GM12801 (cell line): ENCODE data around the gene IFT122.

ENCODE experiments used
- TF ChIP-seq, protein P1 (sequence below): IDR thresholded peaks from one replicate; pipeline ENCODE4 v1.5.1; 2011; ENCODE audit warnings: control low read depth; ENCODE audit not compliant: insufficient read length; ENCODE audit errors: extremely low read depth

The IFT122 gene

DNA sequence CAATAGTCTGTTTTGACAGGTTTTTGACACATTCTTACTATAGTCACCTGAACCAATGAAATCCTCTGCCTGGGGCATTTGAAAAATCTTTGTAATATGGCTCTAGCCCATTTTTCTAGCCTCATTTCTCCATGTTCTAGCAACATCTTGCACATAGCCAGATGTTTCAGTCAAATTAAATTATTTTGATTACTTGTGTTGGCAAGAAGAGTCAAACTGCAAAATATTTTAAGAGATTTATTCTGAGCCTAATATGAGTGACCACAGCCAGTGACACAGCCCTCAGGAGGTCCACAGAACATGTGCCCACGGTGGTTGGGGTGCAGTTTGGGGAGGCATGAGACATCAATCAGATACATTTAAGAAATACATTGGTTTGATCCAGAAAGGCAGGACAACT is 6.9 kb downstream of the IFT122 start:
- TF ChIP-seq, protein P1, sequence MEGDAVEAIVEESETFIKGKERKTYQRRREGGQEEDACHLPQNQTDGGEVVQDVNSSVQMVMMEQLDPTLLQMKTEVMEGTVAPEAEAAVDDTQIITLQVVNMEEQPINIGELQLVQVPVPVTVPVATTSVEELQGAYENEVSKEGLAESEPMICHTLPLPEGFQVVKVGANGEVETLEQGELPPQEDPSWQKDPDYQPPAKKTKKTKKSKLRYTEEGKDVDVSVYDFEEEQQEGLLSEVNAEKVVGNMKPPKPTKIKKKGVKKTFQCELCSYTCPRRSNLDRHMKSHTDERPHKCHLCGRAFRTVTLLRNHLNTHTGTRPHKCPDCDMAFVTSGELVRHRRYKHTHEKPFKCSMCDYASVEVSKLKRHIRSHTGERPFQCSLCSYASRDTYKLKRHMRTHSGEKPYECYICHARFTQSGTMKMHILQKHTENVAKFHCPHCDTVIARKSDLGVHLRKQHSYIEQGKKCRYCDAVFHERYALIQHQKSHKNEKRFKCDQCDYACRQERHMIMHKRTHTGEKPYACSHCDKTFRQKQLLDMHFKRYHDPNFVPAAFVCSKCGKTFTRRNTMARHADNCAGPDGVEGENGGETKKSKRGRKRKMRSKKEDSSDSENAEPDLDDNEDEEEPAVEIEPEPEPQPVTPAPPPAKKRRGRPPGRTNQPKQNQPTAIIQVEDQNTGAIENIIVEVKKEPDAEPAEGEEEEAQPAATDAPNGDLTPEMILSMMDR = no peak

DNA sequence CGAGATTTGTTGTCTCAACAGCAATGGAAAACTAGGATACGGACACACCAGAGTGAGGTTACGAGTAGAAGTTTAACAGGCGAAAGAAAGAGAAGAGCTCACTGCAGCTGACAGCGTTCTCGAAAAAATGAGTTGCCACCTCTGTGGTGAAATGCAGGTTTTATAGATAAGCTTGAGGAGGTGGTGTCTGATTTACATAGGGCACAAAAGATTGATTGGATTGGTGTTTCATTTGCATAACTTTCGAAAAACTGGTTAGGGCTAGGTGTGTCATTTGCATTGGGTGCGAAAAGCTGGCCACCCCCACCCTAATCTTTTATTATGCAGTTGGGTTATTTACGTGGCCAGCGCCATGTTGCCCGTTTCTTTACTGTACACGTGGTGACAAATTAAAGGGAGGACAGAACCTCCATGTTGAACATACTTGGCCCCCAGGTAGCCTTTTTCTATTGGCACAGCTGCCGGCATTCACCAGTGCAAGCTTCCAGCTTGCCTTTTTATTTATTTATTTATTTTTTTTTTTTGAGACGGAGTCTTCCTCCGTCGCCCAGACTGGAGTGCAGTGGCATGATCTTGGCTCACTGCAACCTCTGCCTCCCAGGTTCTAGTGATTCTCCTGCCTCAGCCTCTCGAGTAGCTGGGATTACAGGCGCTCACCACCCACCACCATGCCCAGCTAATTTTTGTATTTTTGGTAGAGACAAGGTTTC is 8.3 kb downstream of the IFT122 start:
- TF ChIP-seq, protein P1 = no peak

DNA sequence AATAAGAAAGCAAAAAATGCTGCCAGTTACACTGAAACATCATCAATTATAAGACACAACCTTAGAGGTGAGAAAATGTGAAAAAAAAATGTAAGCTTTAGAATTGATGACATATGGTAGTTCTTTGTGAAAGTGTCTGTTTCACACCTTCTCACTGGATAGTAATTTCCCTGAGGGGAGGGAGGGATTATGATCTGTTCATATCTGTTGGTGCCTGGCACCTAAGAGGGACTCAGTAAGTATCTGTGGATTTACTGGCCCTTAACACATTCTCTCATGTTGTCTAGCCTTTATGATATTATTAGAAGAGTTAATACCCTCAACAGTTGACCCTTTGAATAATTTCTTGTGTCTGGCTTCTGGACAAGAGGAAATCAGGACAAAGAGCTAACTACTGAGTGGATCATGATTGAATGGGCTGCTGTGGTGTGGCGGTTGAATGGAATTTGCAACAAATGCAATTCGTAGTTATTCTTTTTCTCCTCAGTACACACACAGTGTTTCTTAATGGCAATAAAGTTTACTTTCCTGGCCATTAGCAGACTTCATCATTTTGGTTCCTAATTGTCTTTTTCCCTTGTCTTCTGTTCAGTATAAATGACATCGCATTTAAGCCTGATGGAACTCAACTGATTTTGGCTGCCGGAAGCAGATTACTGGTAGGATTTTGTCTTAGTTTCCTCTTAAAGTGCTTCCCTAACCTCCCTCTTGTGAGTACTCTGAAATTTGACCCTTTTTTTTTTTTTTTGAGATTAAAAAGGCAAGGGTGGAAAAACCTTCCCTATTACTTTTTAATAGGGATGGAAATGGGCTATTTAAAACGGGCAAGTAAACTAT is 9.5 kb downstream of the IFT122 start:
- TF ChIP-seq, protein P1 = no peak

DNA sequence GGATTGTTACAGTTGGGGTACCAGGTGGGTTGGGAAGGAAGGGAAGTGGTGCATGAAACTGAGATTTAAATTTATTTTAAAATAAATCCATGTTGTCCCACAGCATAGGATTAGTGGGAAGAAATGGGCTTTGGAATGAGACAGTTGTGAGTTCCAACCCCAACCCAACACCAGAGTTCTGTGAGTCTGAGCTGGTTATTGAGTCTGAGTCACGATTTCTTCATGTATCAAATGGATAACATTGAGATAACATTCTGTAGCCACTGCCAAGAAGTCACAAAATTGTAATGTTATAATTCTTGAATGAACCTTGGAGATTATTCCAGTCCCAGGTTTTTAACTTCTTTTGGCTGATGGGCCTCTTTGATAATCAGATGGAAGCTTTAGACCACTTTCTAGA is 13.7 kb downstream of the IFT122 start:
- TF ChIP-seq, protein P1 = no peak

DNA sequence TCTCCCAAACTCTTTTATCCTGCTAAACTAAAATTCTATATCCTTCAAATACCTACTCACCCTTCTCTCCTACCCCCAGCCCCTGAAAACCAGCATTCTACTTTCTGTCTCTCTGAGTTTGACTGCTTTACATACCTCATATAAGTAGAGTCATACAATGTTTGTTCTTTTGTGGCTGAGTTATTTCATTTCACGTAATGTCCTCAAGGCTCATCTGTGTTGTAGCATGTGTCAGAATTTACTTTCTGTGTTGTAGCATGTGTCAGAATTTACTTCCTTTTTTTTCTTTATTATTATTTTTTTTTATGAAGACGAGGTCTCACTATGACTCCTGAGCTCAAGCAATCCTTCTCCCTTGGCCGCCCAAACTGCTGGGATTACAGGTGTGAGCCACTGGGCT is 20.1 kb downstream of the IFT122 start:
- TF ChIP-seq, protein P1 = no peak

DNA sequence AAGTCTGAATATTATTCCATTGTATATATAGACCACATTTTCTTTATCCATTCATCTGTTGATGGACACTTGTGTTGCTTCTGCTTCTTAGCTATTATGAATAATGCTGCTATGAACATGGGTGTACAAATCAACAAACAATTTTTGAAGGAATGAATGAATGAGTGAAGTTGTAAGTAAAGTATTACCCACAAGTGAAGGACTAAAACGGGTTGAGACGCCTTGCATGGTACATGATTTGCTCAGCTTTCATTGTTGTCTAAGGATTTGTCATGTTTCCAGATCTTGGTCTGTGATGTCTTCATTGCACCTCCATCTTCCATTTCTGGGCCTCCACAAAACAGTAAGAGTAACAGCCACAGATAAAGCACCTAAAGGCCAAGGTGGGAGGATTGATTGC is 20.5 kb downstream of the IFT122 start:
- TF ChIP-seq, protein P1 = no peak

DNA sequence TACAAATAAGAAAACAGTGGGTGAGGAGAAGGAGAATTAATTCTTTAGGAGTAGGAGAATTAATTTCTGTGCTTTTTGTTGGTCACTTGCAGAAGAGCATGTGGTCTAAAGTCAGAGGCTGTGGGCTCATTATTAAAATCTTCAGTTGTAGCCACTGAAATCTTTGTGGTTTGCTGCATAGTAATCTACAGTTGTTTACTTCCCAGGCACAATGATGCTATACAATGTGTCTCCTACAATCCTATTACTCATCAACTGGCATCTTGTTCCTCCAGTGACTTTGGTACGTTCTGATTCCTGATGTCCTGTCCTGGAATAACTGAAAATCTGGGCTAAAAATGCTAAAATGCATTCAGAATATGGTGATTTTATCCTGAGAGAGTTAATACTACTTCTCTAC is 21.0 kb downstream of the IFT122 start:
- TF ChIP-seq, protein P1 = no peak
